WTC11 (cell line): ENCODE results near the gene KRTAP19-7. TPM values are rescaled to one million over a fixed set of nuclear protein-coding genes. Genes with fewer than 3 reads are reported as not detected.

ENCODE experiments used
- ATAC-seq: fragments of 200-7000 bp; cut with Tn5 transposase; 2 replicates; pipeline ENCODE4 v1.10.0; 2021; ENCODE audit warnings: mild to moderate bottlenecking, moderate library complexity
- CTCF ChIA-PET: fragments of 300-600 bp; sonication (Branson Sonifier 250); formaldehyde crosslinking; loops from one replicate; lab custom pipeline; 2021; ENCODE audit warnings: antibody characterized with exemption; lab: Charles Lee
- POLR2A ChIA-PET: fragments of 350-600 bp; sonication (Branson Sonifier 250); formaldehyde crosslinking; loops from one replicate; lab custom pipeline; 2021; ENCODE audit warnings: antibody characterized with exemption; lab: Charles Lee
- DNase-seq: peaks from one replicate; pipeline ENCODE4 v3.0.0; 2021; ENCODE audit warnings: low spot score
- H3K27ac Mint-ChIP-seq: 2 replicates; pipeline ENCODE4 v1.8.0; 2021; ENCODE audit warnings: mixed read lengths
- H3K27me3 Mint-ChIP-seq: 2 replicates; pipeline ENCODE4 v1.8.0; 2021; ENCODE audit warnings: low read depth, mild to moderate bottlenecking, moderate library complexity, mixed read lengths
- H3K36me3 Mint-ChIP-seq: 2 replicates; pipeline ENCODE4 v1.8.0; 2021; ENCODE audit warnings: mixed read lengths
- H3K4me1 Mint-ChIP-seq: 2 replicates; pipeline ENCODE4 v1.8.0; 2022; ENCODE audit warnings: mixed read lengths
- H3K4me3 Mint-ChIP-seq: 2 replicates; pipeline ENCODE4 v1.8.0; 2021; ENCODE audit warnings: mild to moderate bottlenecking, moderate library complexity, mixed read lengths
- H3K9me3 Mint-ChIP-seq: 2 replicates; pipeline ENCODE4 v1.8.0; 2021; ENCODE audit warnings: mixed read lengths
- AFF4 ChIP-seq: sonication (generic); formaldehyde crosslinking; IDR thresholded peaks from 2 replicates; pipeline ENCODE4 v1.8.1; 2023; ENCODE audit warnings: mild to moderate bottlenecking, missing genetic modification reagents, borderline replicate concordance
- AR ChIP-seq: fragments of 250-450 bp; sonication (Bioruptor Pico); IDR thresholded peaks from 2 replicates; pipeline ENCODE4 v1.9.0; 2021; ENCODE audit warnings: mild to moderate bottlenecking
- ESRRA ChIP-seq: sonication (generic); formaldehyde crosslinking; IDR thresholded peaks from 2 replicates; pipeline ENCODE4 v1.8.1; 2022; ENCODE audit warnings: mild to moderate bottlenecking, missing genetic modification reagents, borderline replicate concordance
- GABPB1 ChIP-seq: sonication (generic); formaldehyde crosslinking; IDR thresholded peaks from 2 replicates; pipeline ENCODE4 v1.8.1; 2023; ENCODE audit warnings: mild to moderate bottlenecking, missing genetic modification reagents
- IRF2 ChIP-seq: sonication (generic); formaldehyde crosslinking; IDR thresholded peaks from 2 replicates; pipeline ENCODE4 v1.8.0; 2022; ENCODE audit warnings: low read depth, missing genetic modification reagents, borderline replicate concordance
- JUN ChIP-seq: sonication (generic); formaldehyde crosslinking; IDR thresholded peaks from 2 replicates; pipeline ENCODE4 v1.8.0; 2023; ENCODE audit warnings: mild to moderate bottlenecking, missing genetic modification reagents
- MYBL2 ChIP-seq: sonication (generic); formaldehyde crosslinking; IDR thresholded peaks from 2 replicates; pipeline ENCODE4 v1.8.1; 2023; ENCODE audit warnings: mild to moderate bottlenecking, moderate library complexity, missing genetic modification reagents
- PRRX2 ChIP-seq: fragments of 250-450 bp; sonication (Bioruptor Pico); IDR thresholded peaks from 2 replicates; pipeline ENCODE4 v1.8.0; 2021; ENCODE audit warnings: mild to moderate bottlenecking
- RELA ChIP-seq: sonication (generic); formaldehyde crosslinking; IDR thresholded peaks from 2 replicates; pipeline ENCODE4 v1.8.1; 2022; ENCODE audit warnings: missing genetic modification reagents, mild to moderate bottlenecking, borderline replicate concordance
- SP1 ChIP-seq: sonication (generic); formaldehyde crosslinking; conservative IDR thresholded peaks from 2 replicates; pipeline ENCODE4 v1.8.1; 2022; ENCODE audit warnings: missing genetic modification reagents
- TEAD4 ChIP-seq: sonication (generic); formaldehyde crosslinking; IDR thresholded peaks from 2 replicates; pipeline ENCODE4 v1.8.0; 2022; ENCODE audit warnings: mild to moderate bottlenecking, missing genetic modification reagents
- TP53 ChIP-seq: sonication (generic); formaldehyde crosslinking; IDR thresholded peaks from 2 replicates; pipeline ENCODE4 v1.8.1; 2023; ENCODE audit warnings: mild to moderate bottlenecking, missing genetic modification reagents
- ZNF219 ChIP-seq: sonication (generic); formaldehyde crosslinking; IDR thresholded peaks from 2 replicates; pipeline ENCODE4 v1.8.0; 2023; ENCODE audit warnings: missing genetic modification reagents, mild to moderate bottlenecking, borderline replicate concordance
- ZNF423 ChIP-seq: fragments of 250-450 bp; sonication (Bioruptor Pico); IDR thresholded peaks from 2 replicates; pipeline ENCODE4 v2.1.2; 2022; ENCODE audit warnings: mild to moderate bottlenecking, moderate library complexity
- total RNA-seq: library from RNA; stranded (reverse); gene quantifications from 3 replicates; pipeline ENCODE4 v1.2.3, GENCODE V29; 2021
- TF ChIP-seq, protein P1 (sequence below): sonication (generic); formaldehyde crosslinking; IDR thresholded peaks from 2 replicates; pipeline ENCODE4 v1.8.0; 2023; ENCODE audit warnings: mild to moderate bottlenecking, missing genetic modification reagents
- TF ChIP-seq, protein P2 (sequence below): sonication (generic); formaldehyde crosslinking; IDR thresholded peaks from 2 replicates; pipeline ENCODE4 v1.8.0; 2023; ENCODE audit warnings: missing genetic modification reagents, mild to moderate bottlenecking, borderline replicate concordance
- TF ChIP-seq, protein P3 (sequence below): sonication (generic); formaldehyde crosslinking; IDR thresholded peaks from 2 replicates; pipeline ENCODE4 v1.8.1; 2023; ENCODE audit warnings: mild to moderate bottlenecking, missing genetic modification reagents, moderate library complexity
- TF ChIP-seq, protein P4 (sequence below): sonication (generic); formaldehyde crosslinking; IDR thresholded peaks from 2 replicates; pipeline ENCODE4 v1.8.0; 2022; ENCODE audit warnings: mild to moderate bottlenecking, missing genetic modification reagents
- TF ChIP-seq, protein P5 (sequence below): sonication (generic); formaldehyde crosslinking; IDR thresholded peaks from 2 replicates; pipeline ENCODE4 v1.8.0; 2022; ENCODE audit warnings: mild to moderate bottlenecking, missing genetic modification reagents

Gene KRTAP19-7
- total RNA-seq, 1 experiment from 2014 or later: not detected

GRCh38 chr21:30592140-30592539 lies 31.0 kb upstream of the KRTAP19-7 start, which contains the start of gene KRTAP6-3:
KRTAP6-3 (plus strand) TSS chr21:30592440; CDS start chr21:30592446, 6 bp downstream.
- no peak for ATAC-seq
- Mint-ChIP-seq H3K27ac (no peak within 1 kb of the TSS), H3K4me1 (no peaks in the 10 kb centered on the region), H3K36me3 (no peaks in the 10 kb centered on the region), H3K4me3 (no peak within 1 kb of the TSS), H3K9me3 (no peaks in the 10 kb centered on the region), H3K27me3 (no peaks in the 10 kb centered on the region)
- no peak for DNase-seq
- CTCF ChIA-PET: no interaction called here
- POLR2A ChIA-PET: no interaction called here
- TF ChIP-seq SP1 (no peak), GABPB1 (no peak), ZNF219 (no peak), PRRX2 (no peak), ZNF423 (no peak), TEAD4 (CRISPR knock-in tag) (no peak), JUN (CRISPR knock-in tag) (no peak), ESRRA (no peak), AR (no peak), TP53 (CRISPR knock-in tag) (no peak), MYBL2 (no peak), IRF2 (CRISPR knock-in tag) (no peak), AFF4 (CRISPR knock-in tag) (no peak), RELA (CRISPR knock-in tag) (no peak)
- TF ChIP-seq, protein P1, sequence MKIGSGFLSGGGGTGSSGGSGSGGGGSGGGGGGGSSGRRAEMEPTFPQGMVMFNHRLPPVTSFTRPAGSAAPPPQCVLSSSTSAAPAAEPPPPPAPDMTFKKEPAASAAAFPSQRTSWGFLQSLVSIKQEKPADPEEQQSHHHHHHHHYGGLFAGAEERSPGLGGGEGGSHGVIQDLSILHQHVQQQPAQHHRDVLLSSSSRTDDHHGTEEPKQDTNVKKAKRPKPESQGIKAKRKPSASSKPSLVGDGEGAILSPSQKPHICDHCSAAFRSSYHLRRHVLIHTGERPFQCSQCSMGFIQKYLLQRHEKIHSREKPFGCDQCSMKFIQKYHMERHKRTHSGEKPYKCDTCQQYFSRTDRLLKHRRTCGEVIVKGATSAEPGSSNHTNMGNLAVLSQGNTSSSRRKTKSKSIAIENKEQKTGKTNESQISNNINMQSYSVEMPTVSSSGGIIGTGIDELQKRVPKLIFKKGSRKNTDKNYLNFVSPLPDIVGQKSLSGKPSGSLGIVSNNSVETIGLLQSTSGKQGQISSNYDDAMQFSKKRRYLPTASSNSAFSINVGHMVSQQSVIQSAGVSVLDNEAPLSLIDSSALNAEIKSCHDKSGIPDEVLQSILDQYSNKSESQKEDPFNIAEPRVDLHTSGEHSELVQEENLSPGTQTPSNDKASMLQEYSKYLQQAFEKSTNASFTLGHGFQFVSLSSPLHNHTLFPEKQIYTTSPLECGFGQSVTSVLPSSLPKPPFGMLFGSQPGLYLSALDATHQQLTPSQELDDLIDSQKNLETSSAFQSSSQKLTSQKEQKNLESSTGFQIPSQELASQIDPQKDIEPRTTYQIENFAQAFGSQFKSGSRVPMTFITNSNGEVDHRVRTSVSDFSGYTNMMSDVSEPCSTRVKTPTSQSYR (CRISPR knock-in tag): no peak
- TF ChIP-seq, protein P2, sequence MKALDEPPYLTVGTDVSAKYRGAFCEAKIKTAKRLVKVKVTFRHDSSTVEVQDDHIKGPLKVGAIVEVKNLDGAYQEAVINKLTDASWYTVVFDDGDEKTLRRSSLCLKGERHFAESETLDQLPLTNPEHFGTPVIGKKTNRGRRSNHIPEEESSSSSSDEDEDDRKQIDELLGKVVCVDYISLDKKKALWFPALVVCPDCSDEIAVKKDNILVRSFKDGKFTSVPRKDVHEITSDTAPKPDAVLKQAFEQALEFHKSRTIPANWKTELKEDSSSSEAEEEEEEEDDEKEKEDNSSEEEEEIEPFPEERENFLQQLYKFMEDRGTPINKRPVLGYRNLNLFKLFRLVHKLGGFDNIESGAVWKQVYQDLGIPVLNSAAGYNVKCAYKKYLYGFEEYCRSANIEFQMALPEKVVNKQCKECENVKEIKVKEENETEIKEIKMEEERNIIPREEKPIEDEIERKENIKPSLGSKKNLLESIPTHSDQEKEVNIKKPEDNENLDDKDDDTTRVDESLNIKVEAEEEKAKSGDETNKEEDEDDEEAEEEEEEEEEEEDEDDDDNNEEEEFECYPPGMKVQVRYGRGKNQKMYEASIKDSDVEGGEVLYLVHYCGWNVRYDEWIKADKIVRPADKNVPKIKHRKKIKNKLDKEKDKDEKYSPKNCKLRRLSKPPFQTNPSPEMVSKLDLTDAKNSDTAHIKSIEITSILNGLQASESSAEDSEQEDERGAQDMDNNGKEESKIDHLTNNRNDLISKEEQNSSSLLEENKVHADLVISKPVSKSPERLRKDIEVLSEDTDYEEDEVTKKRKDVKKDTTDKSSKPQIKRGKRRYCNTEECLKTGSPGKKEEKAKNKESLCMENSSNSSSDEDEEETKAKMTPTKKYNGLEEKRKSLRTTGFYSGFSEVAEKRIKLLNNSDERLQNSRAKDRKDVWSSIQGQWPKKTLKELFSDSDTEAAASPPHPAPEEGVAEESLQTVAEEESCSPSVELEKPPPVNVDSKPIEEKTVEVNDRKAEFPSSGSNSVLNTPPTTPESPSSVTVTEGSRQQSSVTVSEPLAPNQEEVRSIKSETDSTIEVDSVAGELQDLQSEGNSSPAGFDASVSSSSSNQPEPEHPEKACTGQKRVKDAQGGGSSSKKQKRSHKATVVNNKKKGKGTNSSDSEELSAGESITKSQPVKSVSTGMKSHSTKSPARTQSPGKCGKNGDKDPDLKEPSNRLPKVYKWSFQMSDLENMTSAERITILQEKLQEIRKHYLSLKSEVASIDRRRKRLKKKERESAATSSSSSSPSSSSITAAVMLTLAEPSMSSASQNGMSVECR (CRISPR knock-in tag): no peak
- TF ChIP-seq, protein P3, sequence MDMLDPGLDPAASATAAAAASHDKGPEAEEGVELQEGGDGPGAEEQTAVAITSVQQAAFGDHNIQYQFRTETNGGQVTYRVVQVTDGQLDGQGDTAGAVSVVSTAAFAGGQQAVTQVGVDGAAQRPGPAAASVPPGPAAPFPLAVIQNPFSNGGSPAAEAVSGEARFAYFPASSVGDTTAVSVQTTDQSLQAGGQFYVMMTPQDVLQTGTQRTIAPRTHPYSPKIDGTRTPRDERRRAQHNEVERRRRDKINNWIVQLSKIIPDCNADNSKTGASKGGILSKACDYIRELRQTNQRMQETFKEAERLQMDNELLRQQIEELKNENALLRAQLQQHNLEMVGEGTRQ (CRISPR knock-in tag): no peak
- TF ChIP-seq, protein P4, sequence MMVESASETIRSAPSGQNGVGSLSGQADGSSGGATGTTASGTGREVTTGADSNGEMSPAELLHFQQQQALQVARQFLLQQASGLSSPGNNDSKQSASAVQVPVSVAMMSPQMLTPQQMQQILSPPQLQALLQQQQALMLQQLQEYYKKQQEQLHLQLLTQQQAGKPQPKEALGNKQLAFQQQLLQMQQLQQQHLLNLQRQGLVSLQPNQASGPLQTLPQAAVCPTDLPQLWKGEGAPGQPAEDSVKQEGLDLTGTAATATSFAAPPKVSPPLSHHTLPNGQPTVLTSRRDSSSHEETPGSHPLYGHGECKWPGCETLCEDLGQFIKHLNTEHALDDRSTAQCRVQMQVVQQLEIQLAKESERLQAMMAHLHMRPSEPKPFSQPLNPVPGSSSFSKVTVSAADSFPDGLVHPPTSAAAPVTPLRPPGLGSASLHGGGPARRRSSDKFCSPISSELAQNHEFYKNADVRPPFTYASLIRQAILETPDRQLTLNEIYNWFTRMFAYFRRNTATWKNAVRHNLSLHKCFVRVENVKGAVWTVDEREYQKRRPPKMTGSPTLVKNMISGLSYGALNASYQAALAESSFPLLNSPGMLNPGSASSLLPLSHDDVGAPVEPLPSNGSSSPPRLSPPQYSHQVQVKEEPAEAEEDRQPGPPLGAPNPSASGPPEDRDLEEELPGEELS: no peak
- TF ChIP-seq, protein P5, sequence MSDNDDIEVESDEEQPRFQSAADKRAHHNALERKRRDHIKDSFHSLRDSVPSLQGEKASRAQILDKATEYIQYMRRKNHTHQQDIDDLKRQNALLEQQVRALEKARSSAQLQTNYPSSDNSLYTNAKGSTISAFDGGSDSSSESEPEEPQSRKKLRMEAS (CRISPR knock-in tag): no peak
